OCI-LY7 (cell line): ENCODE measurements around the gene ZNF200.

ENCODE experiments used
- CTCF ChIP-seq: fragments of 200-600 bp; sonication (generic); conservative IDR thresholded peaks from 2 replicates; pipeline ENCODE4 v1.5.1; 2014; ENCODE audit warnings: mild to moderate bottlenecking, antibody characterized with exemption, low read length, moderate library complexity, mixed read lengths
- EZH2phosphoT487 ChIP-seq: fragments of 200-600 bp; sonication (generic); IDR thresholded peaks from 2 replicates; pipeline ENCODE4 v1.6.1; 2018; ENCODE audit warnings: low read depth, borderline replicate concordance, mild to moderate bottlenecking, mixed run types, antibody characterized with exemption, low read length, moderate library complexity, mixed read lengths

GRCh38 chr16:3281222-3281820 is 46.4 kb upstream of the ZNF200 start:
- TF ChIP-seq CTCF, result no peak
- no peak for TF ChIP-seq EZH2phosphoT487
